HK-2 (cell line): ENCODE measurements around the gene ACVR1B.

Source experiments
- DNase-seq: peaks from one replicate; pipeline ENCODE4 v3.0.0-alpha.2; 2018; ENCODE audit not compliant: unreplicated experiment

Gene ACVR1B

GRCh38 chr12:51942501-51943000 is 8.9 kb upstream of the ACVR1B start:
- no peak for DNase-seq

- DNase-seq, result no peak
Observed at GRCh38 chr12:51943346-51943745, 8.2 kb upstream of the ACVR1B start.

GRCh38 chr12:51944608-51945233 is 6.8 kb upstream of the ACVR1B start:
- no peak for DNase-seq

GRCh38 chr12:51947246-51947996 is 4.1 kb upstream of the ACVR1B start:
- no peak for DNase-seq

GRCh38 chr12:51948066-51948465 is 3.4 kb upstream of the ACVR1B start:
- no peak for DNase-seq

- no peak for DNase-seq
Observed at GRCh38 chr12:51949342-51950030, 2.0 kb upstream of the ACVR1B start.

GRCh38 chr12:51950682-51951198 is 759 bp upstream of the ACVR1B start:
- no peak for DNase-seq

- no peak for DNase-seq
Observed at GRCh38 chr12:51951843-51952722, 584 bp downstream of the ACVR1B start.

- no peak for DNase-seq
Observed at GRCh38 chr12:51953089-51953488, 1.6 kb downstream of the ACVR1B start.

GRCh38 chr12:51953864-51954263 is 2.4 kb downstream of the ACVR1B start:
- no peak for DNase-seq

GRCh38 chr12:51954561-51955361 is 3.3 kb downstream of the ACVR1B start:
- DNase-seq, result no peak

- no peak for DNase-seq
Observed at GRCh38 chr12:51955702-51956101, 4.2 kb downstream of the ACVR1B start.

- no peak for DNase-seq
Observed at GRCh38 chr12:51958542-51958941, 7.0 kb downstream of the ACVR1B start.

- no peak for DNase-seq
Observed at GRCh38 chr12:51959211-51959610, 7.7 kb downstream of the ACVR1B start.

- no peak for DNase-seq
Observed at GRCh38 chr12:51959921-51960320, 8.4 kb downstream of the ACVR1B start.

GRCh38 chr12:51960488-51960887 is 9.0 kb downstream of the ACVR1B start:
- no peak for DNase-seq

- DNase-seq, result no peak
Observed at GRCh38 chr12:51960890-51961289, 9.4 kb downstream of the ACVR1B start.

GRCh38 chr12:51961834-51962233 is 10.3 kb downstream of the ACVR1B start:
- DNase-seq, result no peak

- no peak for DNase-seq
Observed at GRCh38 chr12:51962737-51963136, 11.2 kb downstream of the ACVR1B start.

GRCh38 chr12:51963477-51963876 is 12.0 kb downstream of the ACVR1B start:
- DNase-seq, result no peak

- DNase-seq, result no peak
Observed at GRCh38 chr12:51969643-51970042, 18.1 kb downstream of the ACVR1B start.
